IgD-negative memory B cell (primary cell): Measurements from ENCODE around the gene SCARB1. TPM values are rescaled to one million over a fixed set of nuclear protein-coding genes. Genes with fewer than 3 reads are reported as not detected.
A peak's percentile ranks its signal among the peaks of the same experiment; 100 is the strongest.

Experiments
- H3K27ac Mint-ChIP-seq, 3 donors: one replicate each; pipeline ENCODE4 v1.8.0; 2020 to 2022; ENCODE audit warnings: mild to moderate bottlenecking in 3 of 3, mixed read lengths in 3 of 3, moderate library complexity in 1 of 3
- H3K27me3 Mint-ChIP-seq: one replicate; pipeline ENCODE4 v1.8.0; 2021; ENCODE audit warnings: mixed read lengths
- H3K36me3 Mint-ChIP-seq: one replicate; pipeline ENCODE4 v1.8.0; 2020; ENCODE audit warnings: mild to moderate bottlenecking, mixed read lengths
- H3K4me1 Mint-ChIP-seq, 3 donors: one replicate each; pipeline ENCODE4 v1.8.0; 2020 to 2022; ENCODE audit warnings: mixed read lengths in 3 of 3, mild to moderate bottlenecking in 1 of 3
- H3K4me3 Mint-ChIP-seq, 4 donors: one replicate each; pipeline ENCODE4 v1.8.0; 2020 to 2022; ENCODE audit warnings: mild to moderate bottlenecking in 4 of 4, mixed read lengths in 4 of 4, moderate library complexity in 3 of 4
- H3K9me3 Mint-ChIP-seq, 3 donors: one replicate each; pipeline ENCODE4 v1.8.0; 2020 to 2021; ENCODE audit warnings: mixed read lengths in 3 of 3, mild to moderate bottlenecking in 1 of 3
- polyA plus RNA-seq: library from polyadenylated mRNA; unstranded; fragments of 300-500 nt; fragmentation: Illumina TruSeq; gene quantifications from one replicate; pipeline ENCODE4 v1.2.3, GENCODE V29; 2021

Gene SCARB1
- polyA plus RNA-seq, 1 donor from 2014 or later = 23.9 TPM

DNA sequence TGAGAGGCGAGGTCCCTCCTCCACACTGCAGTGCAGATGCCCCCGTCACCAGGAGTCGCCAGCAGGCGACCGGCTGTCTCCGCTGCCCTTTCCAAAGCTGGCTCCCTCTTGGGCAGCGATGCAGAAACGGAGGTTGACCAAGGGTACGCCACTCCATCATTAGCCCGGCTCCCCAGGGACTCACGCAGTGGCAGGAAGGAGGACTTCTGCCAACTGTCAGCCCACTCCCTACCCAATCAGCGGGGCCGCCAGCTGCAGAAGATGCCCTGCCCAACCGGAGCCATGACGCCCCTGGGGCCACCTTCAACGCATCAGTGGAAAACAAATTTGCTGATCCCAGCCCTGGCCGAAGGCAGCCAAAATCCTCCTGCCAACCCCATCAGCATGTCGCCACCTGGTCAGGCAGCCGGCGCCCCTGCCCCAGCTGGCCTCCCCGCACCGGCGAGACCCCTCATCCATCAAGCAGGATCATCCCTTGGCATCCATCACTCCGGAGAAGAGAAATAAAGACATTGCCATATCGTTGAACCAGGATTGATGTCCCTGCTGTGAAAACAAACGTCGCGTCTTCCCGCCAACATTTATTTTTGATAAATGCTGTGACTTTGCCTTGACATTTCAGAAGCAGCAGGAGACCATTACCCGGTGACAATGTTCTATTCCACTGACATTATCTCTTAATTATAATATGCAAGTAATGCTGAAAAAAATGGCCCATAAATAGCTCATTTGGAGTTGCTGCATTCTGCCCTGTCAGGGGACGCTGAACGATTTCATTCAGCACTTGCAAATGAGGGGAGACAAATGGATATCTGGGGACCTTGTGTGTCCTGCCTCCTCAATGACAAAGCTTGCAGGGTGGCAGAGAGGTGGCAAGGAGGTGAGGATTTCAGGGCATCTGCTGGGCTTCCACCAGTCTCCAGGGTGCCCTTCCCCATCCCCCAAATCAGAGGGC lies 105.1 kb downstream of the SCARB1 start:
- Mint-ChIP-seq H3K27ac (no peak overlapping the region), H3K4me1 (peaks cover 0 to 2% (median 1%) of the 10 kb centered on the region in 3 donors), H3K9me3 (peaks cover 0 to 5% (median 2%) of the 10 kb centered on the region in 3 donors), H3K36me3 (no peaks in the 10 kb centered on the region), H3K27me3 (peaks cover 36% of the 10 kb centered on the region), H3K4me3 (no peak overlapping the region)

DNA sequence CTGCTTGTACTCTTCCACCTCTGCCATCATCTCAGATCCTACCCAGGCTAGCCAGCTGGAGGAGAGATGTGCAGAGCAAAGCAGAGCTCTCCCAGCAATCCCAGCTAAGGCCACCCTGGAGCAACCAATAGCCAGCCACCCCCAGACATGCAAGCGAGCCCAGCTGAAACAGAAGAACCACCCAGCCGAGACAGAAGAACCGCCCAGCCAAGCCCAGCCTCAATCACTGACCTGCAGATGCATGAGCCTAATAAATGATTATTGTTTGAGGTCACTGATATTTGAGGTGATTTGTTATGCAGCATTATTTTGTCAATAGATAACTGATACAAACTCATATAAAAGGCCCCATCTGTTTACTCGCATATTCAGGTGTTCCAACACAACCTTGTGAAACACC lies 106.3 kb downstream of the SCARB1 start:
- H3K4me1 Mint-ChIP-seq = peaks cover 0 to 2% (median 1%) of the 10 kb centered on the region in 3 donors
- H3K27ac Mint-ChIP-seq = peak overlapping the region in 1 of 3 donors; percentile 50
- peaks cover 40% of the 10 kb centered on the region for H3K27me3 Mint-ChIP-seq
- peaks cover 0 to 4% (median 2%) of the 10 kb centered on the region in 3 donors for H3K9me3 Mint-ChIP-seq
- no peak overlapping the region for H3K4me3 Mint-ChIP-seq
- peaks cover 3% of the 10 kb centered on the region for H3K36me3 Mint-ChIP-seq

DNA sequence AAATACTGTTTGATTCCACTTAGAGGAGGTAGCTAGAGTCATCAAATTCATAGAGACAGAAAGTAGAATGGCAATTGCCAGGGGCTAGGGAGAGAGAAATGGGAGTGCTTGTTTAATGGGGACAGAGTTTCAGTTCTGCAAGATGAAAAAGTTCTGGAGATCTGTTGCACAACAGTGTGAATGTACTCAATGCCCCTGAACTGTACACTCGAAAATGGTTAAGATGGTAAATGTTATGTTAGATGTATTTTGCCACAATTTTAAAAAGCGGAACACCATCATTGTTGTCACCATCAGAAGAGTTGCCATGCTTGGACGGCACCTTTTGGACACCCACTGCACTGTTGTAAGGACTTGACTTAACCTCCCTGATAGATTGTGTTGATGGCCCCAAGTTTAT lies 106.9 kb downstream of the SCARB1 start:
- Mint-ChIP-seq H3K4me3 (no peak overlapping the region), H3K27ac (peak overlapping the region in 1 of 3 donors; percentile 54), H3K27me3 (peaks cover 37% of the 10 kb centered on the region), H3K4me1 (peaks cover 0 to 2% (median 1%) of the 10 kb centered on the region in 3 donors), H3K36me3 (peaks cover 3% of the 10 kb centered on the region), H3K9me3 (peaks cover 0 to 4% (median 2%) of the 10 kb centered on the region in 3 donors)

DNA sequence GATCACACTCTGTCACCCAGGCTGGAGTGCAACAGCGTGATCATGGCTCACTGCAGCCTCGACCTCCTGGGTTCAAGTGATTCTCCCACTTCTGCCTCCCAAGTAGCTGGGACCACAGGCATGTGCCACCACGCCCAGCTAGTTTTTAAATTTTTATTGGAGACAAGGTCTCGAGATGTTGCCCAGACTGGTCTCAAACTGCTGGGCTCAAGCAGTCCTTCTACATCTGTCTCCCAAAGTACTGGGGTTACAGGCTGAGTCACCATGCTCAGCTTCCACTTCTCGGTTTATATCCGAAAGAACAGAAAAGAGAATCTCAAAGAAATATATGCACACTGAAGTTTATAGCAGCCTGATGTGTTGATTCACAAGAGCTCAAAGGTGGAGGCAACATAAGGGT lies 107.5 kb downstream of the SCARB1 start:
- peaks cover 3% of the 10 kb centered on the region for H3K36me3 Mint-ChIP-seq
- peak overlapping the region in 1 of 3 donors; percentile 54 for H3K27ac Mint-ChIP-seq
- H3K4me1 Mint-ChIP-seq = peaks cover 0 to 3% (median 2%) of the 10 kb centered on the region in 3 donors
- H3K9me3 Mint-ChIP-seq = peaks cover 0 to 4% (median 2%) of the 10 kb centered on the region in 3 donors
- H3K4me3 Mint-ChIP-seq = no peak overlapping the region
- peaks cover 39% of the 10 kb centered on the region for H3K27me3 Mint-ChIP-seq

DNA sequence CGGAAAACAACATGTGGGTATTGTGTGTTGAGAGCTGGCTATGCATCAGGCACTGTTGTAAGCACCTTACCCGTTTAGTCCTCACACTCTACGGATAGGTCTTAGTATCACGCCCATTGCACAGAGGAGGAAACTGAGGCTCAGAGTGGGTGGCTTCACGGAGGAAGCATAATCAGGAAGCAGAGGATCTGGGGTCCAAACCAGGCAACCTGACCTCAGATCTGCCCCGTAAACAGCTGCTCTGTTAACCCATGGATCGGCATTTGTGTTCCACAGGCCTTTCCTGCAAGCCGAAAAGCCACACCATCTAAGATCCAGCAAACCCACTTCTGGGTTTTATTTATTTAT lies 107.9 kb downstream of the SCARB1 start:
- Mint-ChIP-seq H3K27me3 (peaks cover 40% of the 10 kb centered on the region), H3K4me1 (peaks cover 0 to 4% (median 2%) of the 10 kb centered on the region in 3 donors), H3K36me3 (peaks cover 3% of the 10 kb centered on the region), H3K4me3 (no peak overlapping the region), H3K9me3 (peaks cover 0 to 4% (median 2%) of the 10 kb centered on the region in 3 donors), H3K27ac (peak overlapping the region in 1 of 3 donors; percentile 62)

DNA sequence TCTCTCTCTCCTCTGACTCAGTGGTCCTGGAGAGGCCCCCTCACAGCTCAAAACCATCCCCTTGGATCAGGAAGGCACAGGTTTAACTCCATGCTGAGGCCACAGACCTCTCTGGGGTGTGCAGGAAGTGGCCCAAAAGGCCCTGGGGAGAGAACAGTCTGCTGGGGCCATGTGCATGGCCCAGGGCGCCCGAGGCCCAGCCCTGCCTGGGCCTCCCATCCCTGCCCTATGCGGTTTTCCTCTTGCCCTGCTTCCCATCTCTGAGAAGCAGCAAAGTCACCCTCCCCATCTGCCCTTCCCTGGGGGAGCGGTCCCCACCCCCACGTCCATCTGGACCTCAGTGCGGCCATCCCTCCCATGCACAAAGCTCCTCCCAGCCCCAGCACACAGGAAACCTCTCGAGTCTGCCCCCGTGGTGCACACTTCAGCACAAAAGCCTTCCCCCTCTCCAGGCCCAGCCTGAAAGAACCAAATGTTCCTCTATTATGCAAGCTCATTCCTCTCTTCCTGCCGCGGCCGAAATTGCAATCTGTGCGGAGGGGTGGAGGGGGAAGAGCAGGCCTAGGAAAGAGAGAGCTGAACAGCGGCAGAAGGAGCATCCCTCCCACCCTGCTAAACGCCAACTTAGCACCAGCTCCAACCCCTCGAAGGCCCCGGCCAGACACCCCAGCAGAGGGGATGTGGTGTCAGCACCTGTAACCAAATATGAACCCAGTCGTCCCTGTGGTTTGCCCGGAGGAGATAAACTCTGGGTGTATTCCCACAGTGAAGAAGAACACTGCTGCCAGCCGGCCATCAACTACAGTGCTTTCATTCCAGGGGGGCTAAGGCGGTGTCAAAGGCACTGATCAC lies 108.5 kb downstream of the SCARB1 start:
- peaks cover 39% of the 10 kb centered on the region for H3K27me3 Mint-ChIP-seq

DNA sequence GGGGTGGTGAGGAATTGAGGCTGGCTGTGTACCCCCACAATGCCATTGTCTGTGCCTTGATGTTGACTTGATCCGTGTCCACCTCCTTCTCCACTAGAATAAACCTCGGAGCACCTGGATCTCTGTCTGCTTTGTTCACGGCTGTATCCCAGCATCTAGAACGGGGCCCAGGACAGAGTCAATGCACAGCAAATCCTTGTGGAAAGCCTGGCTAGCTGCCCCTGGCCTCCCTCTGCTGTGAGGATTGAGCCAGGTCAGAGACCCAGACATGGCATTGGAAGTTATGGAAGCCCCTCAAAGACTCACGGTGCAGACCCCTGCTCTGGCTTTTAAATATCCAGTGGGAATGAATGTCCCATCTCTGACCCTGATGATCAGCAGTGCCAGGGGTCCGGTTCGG lies 109.2 kb downstream of the SCARB1 start:
- H3K4me3 Mint-ChIP-seq = no peak overlapping the region
- peaks cover 0 to 4% (median 2%) of the 10 kb centered on the region in 3 donors for H3K4me1 Mint-ChIP-seq
- peaks cover 38% of the 10 kb centered on the region for H3K27me3 Mint-ChIP-seq
- H3K27ac Mint-ChIP-seq = no peak overlapping the region
- H3K9me3 Mint-ChIP-seq = peaks cover 0 to 4% (median 0%) of the 10 kb centered on the region in 3 donors
- H3K36me3 Mint-ChIP-seq = peaks cover 3% of the 10 kb centered on the region

More for the DNA sequence above, 108.5 kb downstream of the SCARB1 start:
- Mint-ChIP-seq H3K4me1 (peaks cover 0 to 4% (median 2%) of the 10 kb centered on the region in 3 donors), H3K36me3 (peaks cover 3% of the 10 kb centered on the region), H3K4me3 (peak overlapping the region in 1 of 4 donors; percentile 52), H3K27ac (peak overlapping the region in 1 of 3 donors; percentile 62), H3K9me3 (peaks cover 0 to 4% (median 0%) of the 10 kb centered on the region in 3 donors)

DNA sequence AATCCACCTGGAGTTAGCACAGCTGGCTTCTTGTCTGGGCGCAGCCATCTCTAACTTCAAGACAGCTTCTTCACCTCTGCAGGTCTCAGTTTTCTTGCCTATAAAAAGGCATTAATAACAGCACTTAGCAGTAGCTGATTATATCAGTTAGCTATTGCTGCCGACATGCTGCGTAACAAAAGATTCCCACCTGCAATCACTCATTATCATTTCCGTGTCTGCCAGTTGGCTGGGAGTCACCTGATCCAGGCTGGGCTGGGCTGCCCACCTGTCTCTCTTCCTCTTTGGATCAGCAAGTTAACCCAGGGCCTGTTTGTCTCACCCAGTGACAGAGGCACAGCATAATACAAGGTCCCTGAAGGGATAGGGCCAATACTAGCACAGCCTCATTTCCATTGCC lies 109.7 kb downstream of the SCARB1 start:
- peaks cover 36% of the 10 kb centered on the region for H3K27me3 Mint-ChIP-seq
- peaks cover 0 to 4% (median 2%) of the 10 kb centered on the region in 3 donors for H3K4me1 Mint-ChIP-seq
- H3K4me3 Mint-ChIP-seq = no peak overlapping the region
- H3K27ac Mint-ChIP-seq = no peak overlapping the region
- peaks cover 3% of the 10 kb centered on the region for H3K36me3 Mint-ChIP-seq
- peaks cover 0 to 4% (median 0%) of the 10 kb centered on the region in 3 donors for H3K9me3 Mint-ChIP-seq

DNA sequence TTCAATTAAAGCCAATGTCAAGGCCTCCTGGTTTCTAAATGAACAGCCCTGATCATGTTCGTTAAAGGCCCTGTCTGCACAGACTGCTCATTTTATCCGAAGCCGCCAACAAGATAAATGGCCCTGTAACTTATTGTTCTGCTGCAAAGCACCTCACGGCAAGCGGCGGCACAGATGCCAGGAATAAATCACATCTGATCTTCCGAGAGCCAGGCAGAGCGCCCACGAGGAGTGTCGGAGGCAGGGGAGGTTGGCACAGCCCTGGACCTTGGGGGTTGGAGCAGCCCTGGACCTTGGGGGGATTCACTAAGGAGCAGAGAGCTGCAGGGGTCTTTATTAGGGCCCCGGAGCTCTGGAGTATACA lies 110.5 kb downstream of the SCARB1 start:
- Mint-ChIP-seq H3K4me3 (no peak overlapping the region), H3K9me3 (peaks cover 0 to 4% (median 0%) of the 10 kb centered on the region in 3 donors), H3K27me3 (peaks cover 32% of the 10 kb centered on the region), H3K27ac (no peak overlapping the region), H3K36me3 (peaks cover 3% of the 10 kb centered on the region), H3K4me1 (peaks cover 0 to 4% (median 2%) of the 10 kb centered on the region in 3 donors)

DNA sequence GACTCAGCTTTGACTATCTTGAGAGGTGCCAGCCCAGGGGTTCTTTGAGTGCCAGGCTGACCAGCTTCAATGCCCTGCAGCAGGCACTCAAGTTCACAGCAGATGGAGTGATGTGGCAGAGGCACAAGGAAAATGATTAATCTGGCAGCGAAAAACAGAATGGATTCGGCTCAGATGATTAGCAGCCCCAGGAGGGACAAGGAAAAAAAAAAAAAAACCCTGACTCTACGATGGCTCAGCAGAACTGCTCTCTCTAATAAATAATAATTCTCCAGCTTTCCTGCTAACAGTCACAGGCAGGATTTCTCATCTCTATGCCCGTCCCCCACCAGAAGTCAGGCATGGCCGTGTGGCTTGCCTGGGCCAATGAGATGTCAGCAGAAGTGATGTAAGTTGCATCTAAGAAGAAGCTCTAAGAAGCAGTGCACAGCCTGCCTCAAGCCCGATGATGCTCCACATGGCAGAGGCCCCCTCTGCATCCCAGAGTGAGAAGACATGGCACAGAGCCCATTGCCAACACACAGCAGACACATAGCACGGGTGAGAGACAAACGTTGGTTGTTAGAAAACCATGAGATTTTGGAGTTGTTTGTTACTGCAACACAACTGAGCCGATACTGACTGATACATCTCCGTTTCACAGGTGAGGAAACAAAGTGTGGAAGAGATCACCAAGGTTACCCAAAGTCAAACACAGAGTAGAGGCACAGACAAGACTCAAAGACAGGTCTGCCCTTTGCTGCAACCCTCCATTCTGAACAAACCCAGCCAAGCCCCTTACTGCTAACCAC lies 111.0 kb downstream of the SCARB1 start:
- Mint-ChIP-seq H3K36me3 (peaks cover 3% of the 10 kb centered on the region), H3K4me3 (no peak overlapping the region), H3K9me3 (peaks cover 0 to 4% (median 0%) of the 10 kb centered on the region in 3 donors), H3K27me3 (peaks cover 26% of the 10 kb centered on the region), H3K4me1 (peaks cover 0 to 4% (median 2%) of the 10 kb centered on the region in 3 donors), H3K27ac (no peak overlapping the region)

DNA sequence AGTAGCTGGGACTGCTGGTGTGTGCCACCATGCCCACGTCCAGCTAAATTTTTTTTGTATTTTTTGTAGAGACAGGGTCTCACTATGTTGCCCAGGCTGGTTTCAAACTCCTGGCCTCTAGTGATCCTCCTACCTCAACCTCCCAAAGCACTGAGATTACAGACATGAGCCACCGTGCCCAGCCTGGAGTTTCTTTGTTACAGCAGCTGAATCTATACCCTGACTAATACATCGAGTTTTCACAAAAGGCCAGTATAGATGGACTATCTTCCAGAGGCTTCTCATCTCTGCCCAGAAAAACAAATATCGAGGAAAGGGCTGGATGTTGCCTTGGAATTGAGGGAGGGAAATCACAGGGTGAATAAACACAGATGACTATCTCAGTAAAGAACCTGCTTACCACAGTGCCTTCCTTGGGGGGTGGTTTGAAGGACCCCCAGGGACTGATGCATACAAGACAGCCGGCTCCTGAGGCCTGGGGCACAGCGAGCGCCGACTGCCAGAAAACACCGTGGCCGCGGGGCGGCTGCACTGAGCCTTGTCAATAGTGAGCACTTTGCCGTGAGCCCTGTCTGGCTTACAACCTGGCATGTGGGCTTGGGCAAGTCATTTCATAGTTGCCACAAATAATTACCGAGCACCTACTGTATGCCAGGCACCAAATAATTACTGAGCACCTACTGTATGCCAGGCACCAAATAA lies 111.9 kb downstream of the SCARB1 start:
- H3K27ac Mint-ChIP-seq = no peak overlapping the region
- peaks cover 0 to 4% (median 2%) of the 10 kb centered on the region in 3 donors for H3K4me1 Mint-ChIP-seq
- H3K4me3 Mint-ChIP-seq = no peak overlapping the region
- H3K36me3 Mint-ChIP-seq = peaks cover 3% of the 10 kb centered on the region
- H3K9me3 Mint-ChIP-seq = peaks cover 0 to 2% (median 0%) of the 10 kb centered on the region in 3 donors
- H3K27me3 Mint-ChIP-seq = peaks cover 28% of the 10 kb centered on the region

DNA sequence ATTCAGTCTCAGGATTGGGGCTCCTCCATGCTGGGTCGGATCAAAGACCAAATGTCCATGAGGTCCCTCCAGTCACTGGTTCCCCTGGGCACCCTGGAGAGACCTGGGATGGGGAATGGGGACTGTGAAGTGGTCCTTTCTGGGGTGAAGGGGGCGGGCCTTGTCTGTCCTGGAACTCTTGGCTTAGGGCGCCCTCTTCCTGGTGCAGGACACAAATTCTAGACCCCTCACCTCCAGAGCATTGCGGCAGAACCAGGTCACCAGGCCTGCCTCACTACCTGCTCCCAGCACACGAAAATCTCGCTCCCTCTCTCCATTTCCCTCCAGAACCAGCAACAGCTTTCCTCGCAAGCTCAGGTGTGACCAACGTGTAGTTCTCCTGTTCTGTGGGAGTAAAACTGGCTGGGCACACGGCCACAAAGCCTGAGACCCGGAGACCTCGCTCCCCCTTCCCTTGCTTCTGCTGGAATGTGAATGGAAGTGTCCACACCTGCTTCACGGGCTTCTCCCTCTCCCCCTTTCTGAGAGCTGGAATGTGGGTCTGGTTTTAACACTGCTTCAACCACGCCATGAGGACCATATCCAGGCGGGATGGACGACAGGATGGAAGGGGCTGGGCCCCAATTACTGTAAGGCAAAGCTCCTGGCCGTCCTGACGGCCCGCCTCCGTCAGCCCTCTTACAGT lies 112.7 kb downstream of the SCARB1 start:
- H3K27me3 Mint-ChIP-seq = peaks cover 34% of the 10 kb centered on the region
- H3K4me1 Mint-ChIP-seq = peaks cover 0 to 5% (median 2%) of the 10 kb centered on the region in 3 donors
- H3K4me3 Mint-ChIP-seq = peak overlapping the region in 1 of 4 donors; percentile 37
- H3K27ac Mint-ChIP-seq = no peak overlapping the region
- H3K36me3 Mint-ChIP-seq = peaks cover 3% of the 10 kb centered on the region
- peaks cover 0 to 2% (median 0%) of the 10 kb centered on the region in 3 donors for H3K9me3 Mint-ChIP-seq

DNA sequence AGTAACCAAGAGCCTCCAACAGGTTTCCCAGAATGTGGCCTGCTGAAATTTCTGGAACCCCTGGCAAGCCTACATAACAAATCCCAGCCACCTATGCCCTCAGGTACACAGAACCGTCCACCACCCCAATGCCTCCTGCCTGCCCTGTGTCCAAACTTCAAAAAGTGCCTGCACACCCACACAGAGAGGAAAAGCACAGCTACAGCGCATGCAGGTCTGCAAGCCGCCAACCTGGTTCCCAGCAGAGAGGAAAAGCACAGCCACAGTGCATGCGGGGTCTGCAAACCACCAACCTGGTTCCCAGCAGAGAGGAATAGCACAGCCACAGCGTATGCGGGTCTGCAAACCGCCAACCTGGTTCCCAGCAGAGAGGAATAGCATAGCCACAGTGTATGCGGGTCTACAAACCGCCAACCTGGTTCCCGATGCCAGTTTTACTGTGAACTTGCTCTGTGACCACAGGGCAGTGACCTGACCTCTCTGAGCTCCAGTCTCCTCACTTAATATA lies 113.5 kb downstream of the SCARB1 start:
- peaks cover 0 to 2% (median 0%) of the 10 kb centered on the region in 3 donors for H3K9me3 Mint-ChIP-seq
- peaks cover 0 to 10% (median 2%) of the 10 kb centered on the region in 3 donors for H3K4me1 Mint-ChIP-seq

More for the DNA sequence above, 113.5 kb downstream of the SCARB1 start:
- Mint-ChIP-seq H3K4me3 (no peak overlapping the region), H3K27me3 (peaks cover 32% of the 10 kb centered on the region), H3K36me3 (peaks cover 3% of the 10 kb centered on the region), H3K27ac (no peak overlapping the region)
